HG02973 (cell line): ENCODE data around the gene NUTM2D.
"Not testable (repeated sequence)": the region's sequence is repeated elsewhere in the genome, so short reads cannot be mapped to it uniquely, and the experiment has no call there.

Experiments used
- ATAC-seq: cut with Tn5 transposase; IDR thresholded peaks from one replicate; pipeline ENCODE4 v1.9.1; 2021; ENCODE audit warnings: moderate library complexity; ENCODE audit not compliant: unreplicated experiment

Gene NUTM2D

GRCh38 chr10:87357444-87357843 is at the start of gene NUTM2D:
NUTM2D (plus strand) TSS chr10:87357744; CDS start chr10:87358266, 522 bp downstream.
- ATAC-seq: not testable (repeated sequence)

- not testable (repeated sequence) for ATAC-seq
These were observed 48.8 kb upstream of the NUTM2D start for GRCh38 chr10:87308702-87309101.

GRCh38 chr10:87309657-87310056 is 47.9 kb upstream of the NUTM2D start:
- not testable (repeated sequence) for ATAC-seq

- not testable (repeated sequence) for ATAC-seq
These were observed 46.0 kb upstream of the NUTM2D start for GRCh38 chr10:87311521-87311920.

GRCh38 chr10:87313649-87314359 is 43.7 kb upstream of the NUTM2D start:
- not testable (repeated sequence) for ATAC-seq

GRCh38 chr10:87314360-87314973 is 43.1 kb upstream of the NUTM2D start:
- ATAC-seq: not testable (repeated sequence)

GRCh38 chr10:87321505-87321904 is 36.0 kb upstream of the NUTM2D start:
- not testable (repeated sequence) for ATAC-seq

GRCh38 chr10:87324559-87324958 is 33.0 kb upstream of the NUTM2D start:
- not testable (repeated sequence) for ATAC-seq

- not testable (repeated sequence) for ATAC-seq
These were observed 29.6 kb upstream of the NUTM2D start for GRCh38 chr10:87327958-87328357.

GRCh38 chr10:87329131-87329530 is 28.4 kb upstream of the NUTM2D start:
- not testable (repeated sequence) for ATAC-seq

- ATAC-seq: not testable (repeated sequence)
These were observed 24.9 kb upstream of the NUTM2D start for GRCh38 chr10:87332687-87333086.

- ATAC-seq: not testable (repeated sequence)
These were observed 17.1 kb upstream of the NUTM2D start for GRCh38 chr10:87340411-87340810.

GRCh38 chr10:87341546-87342142 is 15.9 kb upstream of the NUTM2D start:
- ATAC-seq: peak; percentile 12

GRCh38 chr10:87342249-87342710 is 15.3 kb upstream of the NUTM2D start:
- peak; percentile 83 for ATAC-seq

GRCh38 chr10:87342711-87343258 is 14.8 kb upstream of the NUTM2D start:
- ATAC-seq: peak; percentile 72

GRCh38 chr10:87345743-87346142 is 11.8 kb upstream of the NUTM2D start:
- ATAC-seq: not testable (repeated sequence)

GRCh38 chr10:87350161-87350560 is 7.4 kb upstream of the NUTM2D start:
- not testable (repeated sequence) for ATAC-seq

GRCh38 chr10:87352825-87353224 is 4.7 kb upstream of the NUTM2D start:
- not testable (repeated sequence) for ATAC-seq

GRCh38 chr10:87355110-87355509 is 2.4 kb upstream of the NUTM2D start:
- ATAC-seq: not testable (repeated sequence)

- not testable (repeated sequence) for ATAC-seq
These were observed 615 bp downstream of the NUTM2D start for GRCh38 chr10:87358159-87358558.

- not testable (repeated sequence) for ATAC-seq
These were observed 12.1 kb downstream of the NUTM2D start for GRCh38 chr10:87369514-87370112.
